Upper lobe of left lung (tissue), 6 donors: ENCODE measurements around the gene RHOG. TPM values are rescaled to one million over a fixed set of nuclear protein-coding genes. Genes with fewer than 3 reads are reported as not detected.

Source experiments
- ATAC-seq, 2 donors: fragments of 200-7000 bp; cut with Tn5 transposase; one replicate each; pipeline ENCODE4 v1.9.1; 2022; ENCODE audit warnings: mild to moderate bottlenecking in 2 of 2, moderate library complexity in 2 of 2; ENCODE audit not compliant: low FRiP score in 2 of 2
- DNase-seq, 2 donors: peaks; one replicate each; pipeline ENCODE4 v3.0.0-alpha.2; 2019 to 2020
- H3K27ac ChIP-seq, 4 donors: fragments of 200-600 bp; sonication (generic); one replicate each; pipeline ENCODE4 v1.5.1; 2016 to 2019
- H3K27me3 ChIP-seq, 4 donors: fragments of 200-600 bp; sonication (generic); one replicate each; pipeline ENCODE4 v1.5.1; 2017 to 2019
- H3K36me3 ChIP-seq, 4 donors: fragments of 200-600 bp; sonication (generic); one replicate each; pipeline ENCODE4 v1.5.1; 2016 to 2019
- H3K4me1 ChIP-seq, 4 donors: fragments of 200-600 bp; sonication (generic); one replicate each; pipeline ENCODE4 v1.5.1; 2018 to 2019
- H3K4me3 ChIP-seq, 4 donors: fragments of 200-600 bp; sonication (generic); one replicate each; pipeline ENCODE4 v1.5.1; 2017 to 2019; ENCODE audit warnings: mild to moderate bottlenecking in 2 of 4, moderate library complexity in 1 of 4
- H3K9me3 ChIP-seq, 4 donors: fragments of 200-600 bp; sonication (generic); one replicate each; pipeline ENCODE4 v1.5.1; 2018 to 2019
- EP300 ChIP-seq, 4 donors: sonication (generic); formaldehyde crosslinking; IDR thresholded peaks; one replicate each; pipeline ENCODE4 v1.5.1; 2017; ENCODE audit warnings: antibody characterized with exemption in 4 of 4, control low read depth in 2 of 4
- POLR2A ChIP-seq, 4 donors: fragments of 450-650 bp; IDR thresholded peaks; one replicate each; pipeline ENCODE4 v1.5.1; 2016 to 2017; ENCODE audit warnings: antibody characterized with exemption in 4 of 4, mild to moderate bottlenecking in 2 of 4
- POLR2AphosphoS5 ChIP-seq, 2 donors: sonication (generic); formaldehyde crosslinking; IDR thresholded peaks; one replicate each; pipeline ENCODE4 v1.5.1; 2017; ENCODE audit warnings: antibody characterized with exemption in 2 of 2
- whole genome bisulfite sequencing, 2 donors: methylation state at CpG; one replicate each; pipeline ENCODE4 v1.1.5; 2017 to 2018; 5-methylcytosine and 5-hydroxymethylcytosine counted together
- total RNA-seq, 6 donors: library from RNA; depleted of rRNA in 4 of 6; stranded (reverse); fragments of >200 nt in 4 of 6; gene quantifications; one replicate each; pipeline versions ENCODE4 v1.1.0 to v1.2.1, GENCODE V29; 2016 to 2021
- TF ChIP-seq, protein P1 (sequence below), 6 experiments: fragments of 450-650 bp in 4 of 6; fragments of 200-600 bp in 2 of 6; sonication (generic) in 2 of 6; IDR thresholded peaks; one replicate each; pipeline ENCODE4 v1.5.1; 2016 to 2019; ENCODE audit warnings: antibody characterized with exemption in 6 of 6
- donor health status: DM: no; HTN: no; CAD: no; lungs with moderate emphysema.
- donor health status: DM: no; HTN: yes; CAD: no; lungs with severe emphysema.

Gene RHOG
- 100 to 1,000 TPM in 2 of 6 donors, 10 to 100 TPM in 4; 67.0 to 137 (median 85.1) TPM for total RNA-seq

DNA sequence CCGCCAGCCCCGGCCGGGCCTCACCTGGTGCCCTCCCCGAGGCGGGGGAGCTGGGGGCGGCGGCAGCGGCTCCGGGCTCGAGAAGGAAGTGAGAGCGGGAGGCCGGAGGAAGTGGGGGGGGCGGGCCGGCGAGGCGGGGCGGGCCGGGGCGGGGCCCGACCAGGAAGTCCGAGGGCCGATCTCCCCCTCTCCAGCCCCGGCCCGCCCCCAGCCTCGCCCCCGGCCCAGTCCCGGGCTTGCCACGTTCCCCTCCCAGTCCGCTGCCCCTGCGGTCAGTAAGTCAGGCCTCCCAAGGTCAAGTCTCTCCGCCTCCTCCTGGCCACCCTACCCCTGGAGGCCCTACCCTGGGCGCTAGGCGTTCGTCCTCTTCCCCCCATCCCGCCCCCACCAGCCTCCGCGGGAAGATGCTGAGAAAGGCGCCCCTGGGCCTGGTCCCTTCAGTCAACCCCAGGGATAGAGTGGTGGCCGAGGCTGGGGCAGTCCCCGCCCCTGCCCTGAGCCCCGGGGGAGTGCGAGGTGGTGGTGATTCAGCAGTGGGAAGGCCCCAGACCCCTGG is at the start of gene RHOG:
TSS of gene RHOG (minus strand) at position 90 of the 556 bp plus-strand sequence. CDS start 12,821 bp downstream, outside the sequence.
- Histone ChIP-seq H3K36me3 (no peaks in the 10 kb centered on the region), H3K4me3 (peak within 1 kb of the TSS; percentile 77 to 89 (median 86)), H3K4me1 (peaks cover 37 to 46% (median 40%) of the 10 kb centered on the region in 4 donors), H3K9me3 (no peaks in the 10 kb centered on the region), H3K27ac (peak within 1 kb of the TSS; percentile 96 to 100 (median 98)), H3K27me3 (no peaks in the 10 kb centered on the region)
- peak; percentile 93 for ATAC-seq
- DNase-seq = peak; percentile 90 to 96
- no peak for TF ChIP-seq EP300 (IDR thresholded peaks at IDR 0.05)
- peak; percentile 39 to 76 for TF ChIP-seq POLR2AphosphoS5 (IDR thresholded peaks at IDR 0.05)
- TF ChIP-seq, protein P1, sequence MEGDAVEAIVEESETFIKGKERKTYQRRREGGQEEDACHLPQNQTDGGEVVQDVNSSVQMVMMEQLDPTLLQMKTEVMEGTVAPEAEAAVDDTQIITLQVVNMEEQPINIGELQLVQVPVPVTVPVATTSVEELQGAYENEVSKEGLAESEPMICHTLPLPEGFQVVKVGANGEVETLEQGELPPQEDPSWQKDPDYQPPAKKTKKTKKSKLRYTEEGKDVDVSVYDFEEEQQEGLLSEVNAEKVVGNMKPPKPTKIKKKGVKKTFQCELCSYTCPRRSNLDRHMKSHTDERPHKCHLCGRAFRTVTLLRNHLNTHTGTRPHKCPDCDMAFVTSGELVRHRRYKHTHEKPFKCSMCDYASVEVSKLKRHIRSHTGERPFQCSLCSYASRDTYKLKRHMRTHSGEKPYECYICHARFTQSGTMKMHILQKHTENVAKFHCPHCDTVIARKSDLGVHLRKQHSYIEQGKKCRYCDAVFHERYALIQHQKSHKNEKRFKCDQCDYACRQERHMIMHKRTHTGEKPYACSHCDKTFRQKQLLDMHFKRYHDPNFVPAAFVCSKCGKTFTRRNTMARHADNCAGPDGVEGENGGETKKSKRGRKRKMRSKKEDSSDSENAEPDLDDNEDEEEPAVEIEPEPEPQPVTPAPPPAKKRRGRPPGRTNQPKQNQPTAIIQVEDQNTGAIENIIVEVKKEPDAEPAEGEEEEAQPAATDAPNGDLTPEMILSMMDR (IDR thresholded peaks at IDR 0.05) = no peak
- TF ChIP-seq POLR2A (IDR thresholded peaks at IDR 0.05) = peak in 2 of 4 donors; percentile 20 to 64
- 0% methylated on average over 2 to 6 of the region's 42 CpGs for WGBS, 2 donors

- Histone ChIP-seq H3K36me3 (no peaks in the 10 kb centered on the region), H3K27ac (no peak overlapping the region), H3K9me3 (no peaks in the 10 kb centered on the region), H3K4me1 (peaks cover 12 to 14% (median 13%) of the 10 kb centered on the region in 4 donors), H3K27me3 (no peaks in the 10 kb centered on the region), H3K4me3 (no peak overlapping the region)
- no peak for ATAC-seq
- no peak for DNase-seq
- 96 to 100% methylated on average over 2 of the region's 2 CpGs for WGBS, 2 donors
- TF ChIP-seq EP300 (IDR thresholded peaks at IDR 0.05) (no peak), POLR2A (IDR thresholded peaks at IDR 0.05) (no peak), POLR2AphosphoS5 (IDR thresholded peaks at IDR 0.05) (no peak)
- TF ChIP-seq, protein P1 (IDR thresholded peaks at IDR 0.05) = no peak
Observed at GRCh38 chr11:3890014-3890413, 49.3 kb upstream of the RHOG start.

DNA sequence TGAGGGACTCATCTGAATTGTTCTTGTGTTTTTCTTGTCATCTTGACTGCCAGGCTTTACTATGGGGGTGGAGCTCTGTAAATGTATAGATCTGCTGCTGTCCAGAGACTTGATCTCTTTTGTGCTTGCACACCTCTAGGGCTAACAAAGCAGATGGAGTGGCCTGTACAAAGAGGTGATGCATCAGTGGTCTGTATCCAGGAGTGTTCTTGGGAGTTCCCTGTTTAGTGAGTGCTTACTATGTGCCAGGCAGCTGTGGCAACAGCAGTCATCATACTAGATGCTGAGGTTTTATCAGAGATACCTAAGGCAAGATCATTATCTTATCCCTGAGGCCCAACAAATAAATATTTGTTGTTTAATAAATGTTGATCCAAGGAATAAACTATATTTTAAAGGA is 48.1 kb upstream of the RHOG start:
- Histone ChIP-seq H3K27ac (no peak overlapping the region), H3K4me3 (no peak overlapping the region), H3K36me3 (no peaks in the 10 kb centered on the region), H3K9me3 (no peaks in the 10 kb centered on the region), H3K27me3 (no peaks in the 10 kb centered on the region), H3K4me1 (peaks cover 4 to 10% (median 10%) of the 10 kb centered on the region in 4 donors)
- TF ChIP-seq EP300 (IDR thresholded peaks at IDR 0.05) = no peak
- no peak for TF ChIP-seq POLR2AphosphoS5 (IDR thresholded peaks at IDR 0.05)
- TF ChIP-seq, protein P1 (IDR thresholded peaks at IDR 0.05) = no peak
- no peak for TF ChIP-seq POLR2A (IDR thresholded peaks at IDR 0.05)
- DNase-seq (no peak), ATAC-seq (no peak)

DNA sequence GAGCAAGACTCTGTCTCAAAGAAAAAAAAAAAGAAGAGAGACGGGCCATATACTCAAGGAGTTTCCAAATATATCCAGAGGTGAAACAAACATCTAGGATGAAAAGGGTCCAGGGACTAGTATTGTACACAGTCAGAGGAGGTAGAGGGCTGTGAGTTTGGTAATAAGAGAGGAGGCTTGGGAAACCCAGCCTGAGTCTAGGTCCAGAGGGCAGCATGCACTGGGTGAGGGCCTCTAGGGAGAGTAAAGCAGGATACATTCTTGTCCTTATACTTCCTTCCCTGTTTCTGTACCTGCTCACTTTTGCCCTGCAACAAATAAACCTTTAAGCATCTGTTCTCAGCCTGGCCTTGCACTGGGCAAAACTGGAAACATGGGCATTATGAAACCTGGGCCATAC is 46.2 kb upstream of the RHOG start:
- Histone ChIP-seq H3K4me3 (no peak overlapping the region), H3K9me3 (no peaks in the 10 kb centered on the region), H3K27me3 (no peaks in the 10 kb centered on the region), H3K36me3 (no peaks in the 10 kb centered on the region), H3K4me1 (peaks cover 0 to 10% (median 3%) of the 10 kb centered on the region in 4 donors), H3K27ac (no peak overlapping the region)
- TF ChIP-seq EP300 (IDR thresholded peaks at IDR 0.05) (no peak), POLR2AphosphoS5 (IDR thresholded peaks at IDR 0.05) (no peak), POLR2A (IDR thresholded peaks at IDR 0.05) (no peak)
- TF ChIP-seq, protein P1 (IDR thresholded peaks at IDR 0.05) = no peak
- DNase-seq (no peak), ATAC-seq (no peak)
- 77 to 89% methylated on average over 1 of the region's 1 CpG for WGBS, 2 donors

DNA sequence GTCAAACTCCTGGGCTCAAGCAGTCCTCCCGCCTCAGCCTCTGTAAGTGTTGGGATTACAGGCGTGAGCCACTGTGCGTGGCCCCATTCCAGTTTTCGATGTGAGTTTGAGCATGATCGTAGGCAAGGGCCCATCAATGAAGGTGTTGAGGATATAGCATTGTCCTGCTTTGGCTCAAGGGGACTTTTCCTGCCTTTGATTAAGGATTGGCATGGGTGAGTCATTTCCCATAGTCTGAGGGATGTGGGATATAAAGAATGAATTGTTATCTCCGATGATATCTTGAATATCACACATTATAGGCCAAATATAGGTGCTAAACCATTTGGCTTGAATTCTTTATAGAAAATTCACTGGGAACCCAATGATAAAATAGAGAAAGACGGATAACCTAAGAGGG is 45.1 kb upstream of the RHOG start:
- ATAC-seq = no peak
- Histone ChIP-seq H3K9me3 (no peaks in the 10 kb centered on the region), H3K4me3 (no peak overlapping the region), H3K27ac (no peak overlapping the region), H3K27me3 (no peaks in the 10 kb centered on the region), H3K36me3 (no peaks in the 10 kb centered on the region), H3K4me1 (peaks cover 2 to 18% (median 8%) of the 10 kb centered on the region in 4 donors)
- TF ChIP-seq EP300 (IDR thresholded peaks at IDR 0.05) (no peak), POLR2AphosphoS5 (IDR thresholded peaks at IDR 0.05) (no peak), POLR2A (IDR thresholded peaks at IDR 0.05) (no peak)
- TF ChIP-seq, protein P1 (IDR thresholded peaks at IDR 0.05) = no peak
- WGBS, 2 donors = 89 to 91% methylated on average over 7 of the region's 7 CpGs
- no peak for DNase-seq
